ENCODE measurements around the gene RNF128. TPM values are rescaled to one million over a fixed set of nuclear protein-coding genes. Genes with fewer than 3 reads are reported as not detected.
"Not testable (repeated sequence)": the region's sequence is repeated elsewhere in the genome, so short reads cannot be mapped to it uniquely, and the experiment has no call there.

The RNF128 gene
- total RNA-seq, 2 donors from 2014 or later = 28.0 to 41.5 TPM

DNA sequence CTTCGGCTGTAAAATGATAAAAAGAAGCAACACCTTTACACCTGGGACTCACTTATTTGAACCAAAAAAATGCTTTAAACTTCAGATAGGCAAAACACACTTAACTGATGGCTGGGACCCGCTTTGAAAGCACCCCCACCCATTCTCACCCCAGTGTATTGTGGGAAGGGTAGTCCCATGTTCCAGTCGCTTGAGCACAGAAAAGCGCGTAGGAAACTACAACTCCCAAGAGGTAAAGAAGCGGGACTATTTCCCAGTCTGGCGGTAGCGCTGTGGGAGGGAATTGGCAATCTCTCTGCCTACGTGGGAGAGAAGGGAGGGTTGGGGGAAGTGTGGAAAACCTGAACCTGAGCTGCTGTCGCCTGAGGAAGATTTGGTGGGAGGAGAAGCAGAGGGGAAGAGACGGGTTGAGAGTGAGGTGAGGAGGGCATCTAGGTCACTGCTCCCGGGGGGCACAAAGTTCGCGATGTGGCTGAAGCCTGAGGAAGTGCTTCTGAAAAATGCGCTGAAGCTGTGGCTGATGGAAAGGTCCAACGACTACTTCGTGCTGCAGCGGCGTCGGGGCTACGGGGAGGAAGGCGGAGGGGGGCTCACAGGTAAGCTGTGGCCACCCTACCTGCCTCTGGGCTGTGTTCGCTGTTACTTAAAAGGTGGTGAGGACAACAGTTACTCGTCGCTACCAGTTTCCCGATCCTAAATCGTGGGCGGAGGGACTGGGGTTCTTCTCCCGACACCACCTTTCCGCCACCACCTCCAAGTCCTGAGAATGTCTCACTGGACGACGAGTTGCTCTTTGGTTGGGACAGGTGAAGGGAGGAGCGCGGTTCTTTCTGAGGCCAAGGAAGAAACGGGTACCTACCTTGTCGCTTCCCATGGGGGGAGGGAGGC, 76.1 kb downstream of the RNF128 start, which contains the start of gene TBC1D8B:
TSS of gene TBC1D8B (plus strand) at position 286 of the 888 bp plus-strand sequence. CDS start at position 467, 181 bp downstream.
- H3K9ac ChIP-seq (ENCODE audit: low read depth in 2 of 2, low read length in 2 of 2) = peak within 1 kb of the TSS; percentile 58 to 64
- H3K27ac ChIP-seq = peak within 1 kb of the TSS; percentile 60
- H3K4me3 ChIP-seq = peak within 1 kb of the TSS; percentile 47
- intact Hi-C loops (cut with DNase I) = no loop called here
- H3K4me1 ChIP-seq = no peaks in the 10 kb centered on the region
- peak; percentile 86 for DNase-seq
- no peaks in the 10 kb centered on the region for H3K27me3 ChIP-seq
- no peaks in the 10 kb centered on the region for H3K9me3 ChIP-seq
- TF ChIP-seq, protein P1, sequence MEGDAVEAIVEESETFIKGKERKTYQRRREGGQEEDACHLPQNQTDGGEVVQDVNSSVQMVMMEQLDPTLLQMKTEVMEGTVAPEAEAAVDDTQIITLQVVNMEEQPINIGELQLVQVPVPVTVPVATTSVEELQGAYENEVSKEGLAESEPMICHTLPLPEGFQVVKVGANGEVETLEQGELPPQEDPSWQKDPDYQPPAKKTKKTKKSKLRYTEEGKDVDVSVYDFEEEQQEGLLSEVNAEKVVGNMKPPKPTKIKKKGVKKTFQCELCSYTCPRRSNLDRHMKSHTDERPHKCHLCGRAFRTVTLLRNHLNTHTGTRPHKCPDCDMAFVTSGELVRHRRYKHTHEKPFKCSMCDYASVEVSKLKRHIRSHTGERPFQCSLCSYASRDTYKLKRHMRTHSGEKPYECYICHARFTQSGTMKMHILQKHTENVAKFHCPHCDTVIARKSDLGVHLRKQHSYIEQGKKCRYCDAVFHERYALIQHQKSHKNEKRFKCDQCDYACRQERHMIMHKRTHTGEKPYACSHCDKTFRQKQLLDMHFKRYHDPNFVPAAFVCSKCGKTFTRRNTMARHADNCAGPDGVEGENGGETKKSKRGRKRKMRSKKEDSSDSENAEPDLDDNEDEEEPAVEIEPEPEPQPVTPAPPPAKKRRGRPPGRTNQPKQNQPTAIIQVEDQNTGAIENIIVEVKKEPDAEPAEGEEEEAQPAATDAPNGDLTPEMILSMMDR (IDR thresholded peaks at IDR 0.05) = no peak
- H3K36me3 ChIP-seq = no peaks in the 10 kb centered on the region

DNA sequence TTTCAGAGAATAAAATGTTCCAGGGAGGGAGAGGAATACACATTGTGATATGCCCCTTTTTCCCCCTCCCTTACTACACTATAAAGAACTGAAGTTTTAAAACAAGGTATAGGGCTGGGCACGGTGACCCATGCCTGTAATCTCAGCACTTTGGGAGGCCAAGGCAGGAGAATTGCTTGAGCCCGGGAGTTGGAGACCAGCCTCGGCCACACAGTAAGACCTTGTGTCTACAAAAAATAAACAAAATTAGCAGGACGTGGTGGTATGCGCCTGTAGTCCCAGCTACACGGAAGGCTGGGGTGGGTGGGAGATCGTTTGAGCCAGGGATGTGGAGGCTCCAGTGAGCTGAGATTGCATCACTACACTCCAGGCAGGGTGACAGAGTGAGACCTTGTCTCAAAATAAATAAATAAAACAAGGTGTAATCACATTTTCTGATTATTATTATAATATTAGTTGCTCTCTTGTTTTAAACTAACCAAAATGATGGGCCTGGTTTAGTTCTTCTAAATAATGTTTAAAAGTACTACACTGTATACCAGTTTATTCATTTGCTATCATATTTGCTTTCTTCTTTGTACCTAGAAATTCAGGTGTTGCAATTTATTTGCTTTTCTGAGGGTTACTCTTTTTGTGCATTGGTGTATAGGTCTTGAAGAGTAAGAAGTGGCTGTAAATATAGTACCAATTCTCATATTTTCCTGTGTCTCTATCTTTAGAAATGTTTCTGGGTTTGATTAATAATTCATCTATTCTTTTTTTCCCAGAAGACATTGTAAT, 84.8 kb downstream of the RNF128 start:
- Histone ChIP-seq H3K27ac (no peak overlapping the region), H3K9ac (ENCODE audit: low read depth in 2 of 2, low read length in 2 of 2) (no peak overlapping the region), H3K4me3 (no peak overlapping the region), H3K36me3 (no peaks in the 10 kb centered on the region), H3K4me1 (no peaks in the 10 kb centered on the region), H3K27me3 (no peaks in the 10 kb centered on the region), H3K9me3 (no peaks in the 10 kb centered on the region)
- intact Hi-C loops (cut with DNase I) = no loop called here
- TF ChIP-seq, protein P1 (IDR thresholded peaks at IDR 0.05) = no peak
- DNase-seq = no peak

DNA sequence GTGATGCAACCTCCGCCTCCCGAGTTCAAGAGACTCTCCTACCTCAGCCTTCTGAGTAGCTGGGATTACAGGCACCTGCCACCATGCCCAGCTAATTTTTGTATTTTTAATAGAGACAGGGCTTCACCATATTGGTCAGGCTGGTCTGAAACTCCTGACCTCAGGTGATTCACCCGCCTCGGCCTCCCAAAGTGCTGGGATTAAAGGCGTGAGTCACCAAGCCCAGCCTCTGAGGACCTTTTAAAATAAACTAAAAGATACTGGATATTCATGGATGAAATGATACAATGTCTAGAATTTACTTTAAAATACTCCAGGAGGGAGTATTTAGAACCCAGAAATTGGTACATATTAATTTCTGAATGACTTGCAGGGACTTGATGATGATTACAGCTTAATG, 86.4 kb downstream of the RNF128 start:
- H3K4me3 ChIP-seq; intact Hi-C loops (cut with DNase I); H3K36me3 ChIP-seq; DNase-seq; H3K27me3 ChIP-seq; H3K4me1 ChIP-seq; H3K27ac ChIP-seq; H3K9ac ChIP-seq (ENCODE audit: low read depth in 2 of 2, low read length in 2 of 2); H3K9me3 ChIP-seq: not testable (repeated sequence)

DNA sequence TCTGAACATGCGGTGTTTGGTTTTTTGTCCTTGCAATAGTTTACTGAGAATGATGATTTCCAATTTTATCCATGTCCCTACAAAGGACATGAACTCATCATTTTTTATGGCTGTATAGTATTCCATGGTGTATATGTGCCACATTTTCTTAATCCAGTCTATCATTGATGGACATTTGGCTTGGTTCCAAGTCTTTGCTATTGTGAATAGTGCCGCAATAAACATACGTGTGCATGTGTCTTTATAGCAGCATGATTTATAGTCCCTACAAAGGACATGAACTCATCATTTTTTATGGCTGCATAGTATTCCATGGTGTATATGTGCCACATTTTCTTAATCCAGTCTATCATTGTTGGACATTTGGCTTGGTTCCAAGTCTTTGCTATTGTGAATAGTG, 87.6 kb downstream of the RNF128 start:
- H3K4me3 ChIP-seq; H3K9ac ChIP-seq (ENCODE audit: low read depth in 2 of 2, low read length in 2 of 2); H3K4me1 ChIP-seq; H3K27me3 ChIP-seq; H3K9me3 ChIP-seq; intact Hi-C loops (cut with DNase I); DNase-seq; H3K27ac ChIP-seq; H3K36me3 ChIP-seq: not testable (repeated sequence)

Other genes with a start within 250 kb of the RNF128 start
- gene RADX, start 114.7 kb upstream of the RNF128 start, total RNA-seq = under 1 TPM; 0.50 to 0.96 TPM
- 10 to 100 TPM; 11.6 to 17.9 TPM for gene TBC1D8B, start 76.0 kb downstream of the RNF128 start, total RNA-seq
- not detected for gene RIPPLY1, start 176.6 kb downstream of the RNF128 start, total RNA-seq
- 1 to 10 TPM in 1 of 2 donors, under 1 TPM in 1; 0.58 to 1.9 TPM for gene CLDN2, start 193.7 kb downstream of the RNF128 start, total RNA-seq